PC-9 (cell line): Measurements from ENCODE around the gene DOCK9. TPM values are rescaled to one million over a fixed set of nuclear protein-coding genes. Genes with fewer than 3 reads are reported as not detected.

ENCODE experiments used
- BruUV-seq: library from RNA; stranded (reverse); fragments of 400-500 nt; replicated peaks from 2 replicates; lab custom pipeline; 2021; lab: Mats Ljungman, UMichigan
- CTCF ChIA-PET: fragments of 300-600 bp; sonication (Branson Sonifier 250); formaldehyde crosslinking; loops from one replicate; lab custom pipeline; 2022; ENCODE audit warnings: antibody characterized with exemption; lab: Charles Lee
- POLR2A ChIA-PET: fragments of 300-600 bp; sonication (Branson Sonifier 250); formaldehyde crosslinking; loops from one replicate; lab custom pipeline; 2022; ENCODE audit warnings: antibody characterized with exemption; ENCODE audit not compliant: unreplicated experiment; lab: Charles Lee
- DNase-seq, 2 experiments: peaks; one replicate each; pipeline versions ENCODE4 v3.0.0 to v3.0.0-alpha.2; 2015 to 2022; ENCODE audit warnings: mixed read lengths in 1 of 2
- H2AFZ ChIP-seq: fragments of 200-600 bp; sonication (generic); 2 replicates; pipeline ENCODE4 v1.8.1; 2017; ENCODE audit warnings: antibody characterized with exemption
- H3F3A ChIP-seq: fragments of 200-600 bp; sonication (generic); 2 replicates; pipeline ENCODE4 v1.8.1; 2017; ENCODE audit warnings: antibody characterized with exemption, mild to moderate bottlenecking, low read depth; ENCODE audit not compliant: insufficient read depth
- H3K27ac ChIP-seq: fragments of 200-600 bp; sonication (generic); 2 replicates; pipeline ENCODE4 v1.6.1; 2016; ENCODE audit warnings: mixed run types
- H3K27me3 ChIP-seq: fragments of 200-600 bp; sonication (generic); 2 replicates; pipeline ENCODE4 v1.6.1; 2016; ENCODE audit warnings: low read depth, mixed run types; ENCODE audit not compliant: insufficient read depth
- H3K36me3 ChIP-seq: fragments of 200-600 bp; sonication (generic); 2 replicates; pipeline ENCODE4 v1.6.1; 2016; ENCODE audit warnings: low read depth, mixed run types
- H3K4me1 ChIP-seq: fragments of 200-600 bp; sonication (generic); replicated peaks from 2 replicates; pipeline ENCODE4 v1.6.1; 2016; ENCODE audit warnings: mixed run types; ENCODE audit not compliant: insufficient read depth
- H3K4me2 ChIP-seq: fragments of 200-600 bp; sonication (generic); 2 replicates; pipeline ENCODE4 v1.6.1; 2017; ENCODE audit warnings: mixed run types
- H3K4me3 ChIP-seq: fragments of 200-600 bp; sonication (generic); 2 replicates; pipeline ENCODE4 v1.6.1; 2016; ENCODE audit warnings: mixed run types
- H3K79me2 ChIP-seq: fragments of 200-600 bp; sonication (generic); 2 replicates; pipeline ENCODE4 v1.6.1; 2017; ENCODE audit warnings: low read depth, mixed run types
- H3K9me2 ChIP-seq: fragments of 200-600 bp; sonication (generic); 2 replicates; pipeline ENCODE4 v1.8.1; 2017; ENCODE audit warnings: mild to moderate bottlenecking; ENCODE audit not compliant: insufficient read depth
- H3K9me3 ChIP-seq: fragments of 200-600 bp; sonication (generic); 2 replicates; pipeline ENCODE4 v1.8.1; 2016; ENCODE audit warnings: low read depth; ENCODE audit not compliant: insufficient read depth
- H4K20me1 ChIP-seq: fragments of 200-600 bp; sonication (generic); 2 replicates; pipeline ENCODE4 v1.8.1; 2017; ENCODE audit not compliant: insufficient read depth
- EZH2 ChIP-seq: fragments of 200-600 bp; sonication (generic); IDR thresholded peaks from 2 replicates; pipeline ENCODE4 v1.8.0; 2017; ENCODE audit warnings: antibody characterized with exemption, low read depth
- intact Hi-C: fragments of 100-400 bp; cut with micrococcal nuclease; formaldehyde crosslinking; loops from one replicate; pipeline ENCODE4 v1.10.0; 2022; ENCODE audit not compliant: unreplicated experiment
- total RNA-seq: library from RNA; stranded (reverse); gene quantifications from 2 replicates; pipeline ENCODE4 v1.2.3, GENCODE V29; 2021
- TF ChIP-seq, protein P1 (sequence below): fragments of 200-600 bp; sonication (generic); conservative IDR thresholded peaks from 2 replicates; pipeline ENCODE4 v1.6.1; 2017; ENCODE audit warnings: mixed run types, antibody characterized with exemption, mild to moderate bottlenecking, moderate library complexity

Gene DOCK9
- total RNA-seq, 1 experiment from 2014 or later: 69.5 TPM

DNA sequence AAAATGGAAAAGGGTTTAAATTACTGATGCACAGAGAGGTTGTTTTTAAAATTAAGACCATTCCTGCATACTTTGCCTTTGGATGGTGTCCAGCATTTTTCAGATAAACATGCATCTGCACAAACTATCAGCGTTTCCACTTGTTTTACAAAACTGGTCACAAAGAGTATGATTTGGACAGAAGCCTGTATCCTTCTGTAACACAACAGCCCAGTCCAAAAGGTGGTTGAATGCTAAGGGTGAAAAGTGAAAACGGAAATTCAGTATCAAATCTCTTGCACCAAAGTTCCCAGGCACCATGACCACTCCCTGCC lies 21.7 kb upstream of the DOCK9 start:
- Histone ChIP-seq H4K20me1 (0 out of 2 replicates have a peak, but pooled peaks cover 5% of the 10 kb centered on the region), H2AFZ (no peak overlapping the region), H3K79me2 (peaks cover 20% of the 10 kb centered on the region), H3K9me3 (no peaks in the 10 kb centered on the region), H3K9me2 (no peaks in the 10 kb centered on the region), H3K4me2 (no peak overlapping the region), H3F3A (peaks cover 7% of the 10 kb centered on the region; the same call in 1 of the 2 replicates), H3K4me1 (peaks cover 17% of the 10 kb centered on the region), H3K27ac (no peak overlapping the region), H3K27me3 (no peaks in the 10 kb centered on the region), H3K4me3 (no peak overlapping the region), H3K36me3 (no peaks in the 10 kb centered on the region)
- BruUV-seq: no TSS peak
- no peak for DNase-seq
- TF ChIP-seq, protein P1, sequence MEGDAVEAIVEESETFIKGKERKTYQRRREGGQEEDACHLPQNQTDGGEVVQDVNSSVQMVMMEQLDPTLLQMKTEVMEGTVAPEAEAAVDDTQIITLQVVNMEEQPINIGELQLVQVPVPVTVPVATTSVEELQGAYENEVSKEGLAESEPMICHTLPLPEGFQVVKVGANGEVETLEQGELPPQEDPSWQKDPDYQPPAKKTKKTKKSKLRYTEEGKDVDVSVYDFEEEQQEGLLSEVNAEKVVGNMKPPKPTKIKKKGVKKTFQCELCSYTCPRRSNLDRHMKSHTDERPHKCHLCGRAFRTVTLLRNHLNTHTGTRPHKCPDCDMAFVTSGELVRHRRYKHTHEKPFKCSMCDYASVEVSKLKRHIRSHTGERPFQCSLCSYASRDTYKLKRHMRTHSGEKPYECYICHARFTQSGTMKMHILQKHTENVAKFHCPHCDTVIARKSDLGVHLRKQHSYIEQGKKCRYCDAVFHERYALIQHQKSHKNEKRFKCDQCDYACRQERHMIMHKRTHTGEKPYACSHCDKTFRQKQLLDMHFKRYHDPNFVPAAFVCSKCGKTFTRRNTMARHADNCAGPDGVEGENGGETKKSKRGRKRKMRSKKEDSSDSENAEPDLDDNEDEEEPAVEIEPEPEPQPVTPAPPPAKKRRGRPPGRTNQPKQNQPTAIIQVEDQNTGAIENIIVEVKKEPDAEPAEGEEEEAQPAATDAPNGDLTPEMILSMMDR: no peak
- TF ChIP-seq EZH2: no peak
- intact Hi-C loops: no loop called here
- ChIA-PET CTCF (no interaction called here), POLR2A (no interaction called here)

DNA sequence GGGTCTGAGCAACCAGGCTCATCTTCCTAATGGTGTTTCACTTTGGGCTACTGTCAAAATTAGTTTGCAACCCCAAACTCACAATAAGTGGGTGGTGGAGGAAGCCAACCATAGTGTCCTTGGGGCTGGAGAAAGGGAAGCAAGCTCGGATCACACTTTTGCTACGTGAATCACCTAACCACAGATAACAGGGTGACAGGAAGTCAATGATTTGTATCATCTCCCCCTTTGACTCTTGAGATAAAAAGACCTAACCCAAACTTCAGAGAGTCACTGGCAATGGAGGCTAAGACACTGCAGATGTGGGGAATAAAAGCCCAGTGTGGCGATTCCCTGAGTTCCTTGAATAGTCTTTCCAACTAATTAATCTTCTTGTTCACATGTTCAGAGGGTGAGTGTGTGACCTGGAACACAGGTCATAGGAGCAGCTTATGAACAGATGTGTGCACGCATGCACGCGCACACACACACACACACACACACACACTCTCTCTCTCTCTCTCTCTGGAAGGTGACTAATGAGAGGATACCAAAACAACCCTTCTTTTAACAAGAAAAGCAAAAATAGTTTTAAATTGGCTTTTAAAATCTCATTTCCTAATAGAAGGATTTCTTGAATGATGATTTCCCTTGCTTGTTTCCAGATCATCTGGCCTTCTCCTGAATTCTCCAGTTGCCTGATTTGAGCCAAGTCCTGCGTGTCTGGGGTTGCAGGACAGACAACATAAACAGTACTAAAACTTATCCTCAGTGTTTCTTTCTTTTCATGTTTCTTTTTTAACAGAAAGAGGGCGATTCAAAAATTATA lies 21.2 kb upstream of the DOCK9 start:
- TF ChIP-seq, protein P1: no peak
- no peak for TF ChIP-seq EZH2
- Histone ChIP-seq H4K20me1 (0 out of 2 replicates have a peak, but pooled peaks cover 5% of the 10 kb centered on the region), H3K27me3 (no peaks in the 10 kb centered on the region), H3K36me3 (no peaks in the 10 kb centered on the region), H2AFZ (no peak overlapping the region), H3K4me3 (no peak overlapping the region), H3K79me2 (peaks cover 21% of the 10 kb centered on the region), H3K9me3 (no peaks in the 10 kb centered on the region), H3K4me2 (peak overlapping the region; percentile 16; the same call in 1 of the 2 replicates), H3F3A (peaks cover 7% of the 10 kb centered on the region; the same call in 1 of the 2 replicates), H3K9me2 (no peaks in the 10 kb centered on the region), H3K4me1 (peaks cover 17% of the 10 kb centered on the region), H3K27ac (no peak overlapping the region)
- POLR2A ChIA-PET: no interaction called here
- no peak for DNase-seq
- CTCF ChIA-PET: no interaction called here
- BruUV-seq: no TSS peak
- intact Hi-C loops: no loop called here

DNA sequence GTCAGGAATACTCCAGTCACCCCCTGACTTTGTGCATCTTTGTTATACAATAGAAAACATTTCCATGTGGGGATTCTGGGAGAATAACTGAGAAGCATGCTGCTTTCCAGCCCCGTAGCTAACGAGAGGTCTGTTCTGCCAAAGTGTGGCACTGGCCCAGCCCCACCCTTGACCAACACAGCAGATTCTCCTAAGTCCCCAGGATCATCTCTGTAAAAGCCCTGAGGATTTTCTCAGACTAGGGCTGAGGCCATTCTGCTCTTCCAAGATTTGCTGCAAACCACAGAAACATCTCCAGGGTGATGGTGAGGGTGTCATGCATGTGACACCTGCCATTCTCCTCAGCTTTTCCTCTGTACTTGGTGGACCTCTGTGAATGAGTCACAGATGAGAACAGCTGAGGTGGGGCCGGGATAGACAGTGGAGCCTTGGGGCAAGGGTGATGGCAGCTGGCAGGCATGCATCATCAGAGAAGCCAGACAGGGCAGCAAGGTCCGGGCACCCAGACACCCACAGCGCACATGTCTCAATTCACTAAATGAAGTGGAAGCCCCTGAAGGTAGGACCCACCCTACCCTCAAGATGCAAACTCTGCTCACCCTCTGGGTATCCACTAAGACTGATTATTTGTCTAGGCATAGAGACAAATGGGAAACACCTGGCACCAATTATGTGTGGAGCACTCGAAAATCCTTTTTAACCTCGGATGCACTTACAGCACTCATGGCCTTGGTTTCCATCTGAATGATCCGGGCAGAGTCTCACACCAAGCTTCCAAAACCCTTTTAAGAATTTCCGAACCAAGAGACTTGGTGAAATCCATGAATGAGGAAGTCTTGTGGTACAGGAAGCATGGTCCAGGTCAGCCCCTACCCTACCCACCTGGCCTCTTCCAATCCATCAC lies 20.1 kb upstream of the DOCK9 start:
- ChIA-PET CTCF (no interaction called here), POLR2A (no interaction called here)
- BruUV-seq: no TSS peak
- Histone ChIP-seq H3K36me3 (no peaks in the 10 kb centered on the region), H3K27me3 (no peaks in the 10 kb centered on the region), H3K79me2 (peaks cover 21% of the 10 kb centered on the region), H3K9me3 (no peaks in the 10 kb centered on the region), H3K27ac (no peak overlapping the region), H3K9me2 (no peaks in the 10 kb centered on the region), H4K20me1 (0 out of 2 replicates have a peak, but pooled peaks cover 5% of the 10 kb centered on the region), H3K4me1 (peaks cover 17% of the 10 kb centered on the region), H3F3A (peaks cover 7% of the 10 kb centered on the region; the same call in 1 of the 2 replicates), H2AFZ (no peak overlapping the region), H3K4me3 (no peak overlapping the region), H3K4me2 (peak overlapping the region; percentile 16; the same call in 1 of the 2 replicates)
- DNase-seq: peak; percentile 63 to 81
- TF ChIP-seq, protein P1: no peak
- no peak for TF ChIP-seq EZH2
- intact Hi-C loops: no loop called here
